Activated T-cell treated with anti-CD3 and anti-CD28 coated beads for 4 hours (primary cell): ENCODE measurements around the gene ARL4D.
"Not testable (repeated sequence)": the region's sequence is repeated elsewhere in the genome, so short reads cannot be mapped to it uniquely, and the experiment has no call there.

Experiments
- DNase-seq: peaks from one replicate; pipeline ENCODE4 v3.0.0-alpha.2; 2020

Gene ARL4D

DNA sequence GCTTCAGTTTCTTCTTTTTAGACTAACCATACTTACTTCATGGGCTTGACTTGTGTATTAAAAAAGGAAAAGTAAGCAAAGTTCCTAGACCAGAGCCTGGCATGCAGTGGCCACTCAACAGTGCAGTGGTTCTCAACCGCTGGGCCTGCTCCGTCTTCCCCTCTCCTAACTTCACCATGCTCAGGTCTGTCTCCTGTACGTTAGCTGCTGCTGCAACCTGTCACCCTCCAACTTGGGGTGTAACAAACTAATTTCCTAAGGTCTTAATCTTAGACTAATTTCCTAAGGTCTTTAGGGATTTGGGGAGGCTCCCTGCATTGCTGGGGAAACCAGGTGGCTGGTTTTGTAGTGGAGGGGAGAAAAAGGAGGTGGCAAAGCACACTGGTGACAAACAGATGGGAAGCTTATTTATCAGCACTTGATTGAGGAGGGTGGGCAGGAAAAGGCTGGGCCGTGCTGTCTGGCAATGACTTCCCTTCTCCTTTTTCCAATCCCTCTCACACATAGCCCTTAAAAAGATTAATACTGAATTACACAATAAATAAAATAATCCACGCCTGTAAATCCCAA lies 2.2 kb upstream of the ARL4D start:
- no peak for DNase-seq

DNA sequence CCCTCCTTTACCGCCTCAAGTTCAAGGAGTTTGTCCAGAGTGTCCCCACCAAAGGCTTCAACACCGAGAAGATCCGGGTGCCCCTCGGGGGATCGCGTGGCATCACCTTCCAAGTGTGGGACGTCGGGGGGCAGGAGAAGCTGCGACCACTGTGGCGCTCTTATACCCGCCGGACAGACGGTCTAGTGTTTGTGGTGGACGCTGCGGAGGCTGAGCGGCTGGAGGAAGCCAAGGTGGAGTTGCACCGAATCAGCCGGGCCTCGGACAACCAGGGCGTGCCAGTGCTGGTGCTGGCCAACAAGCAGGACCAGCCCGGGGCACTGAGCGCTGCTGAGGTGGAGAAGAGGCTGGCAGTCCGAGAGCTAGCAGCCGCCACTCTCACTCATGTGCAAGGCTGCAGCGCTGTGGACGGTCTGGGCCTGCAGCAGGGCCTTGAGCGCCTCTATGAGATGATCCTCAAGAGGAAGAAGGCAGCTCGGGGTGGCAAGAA lies 1.1 kb downstream of the ARL4D start:
- no peak for DNase-seq

DNA sequence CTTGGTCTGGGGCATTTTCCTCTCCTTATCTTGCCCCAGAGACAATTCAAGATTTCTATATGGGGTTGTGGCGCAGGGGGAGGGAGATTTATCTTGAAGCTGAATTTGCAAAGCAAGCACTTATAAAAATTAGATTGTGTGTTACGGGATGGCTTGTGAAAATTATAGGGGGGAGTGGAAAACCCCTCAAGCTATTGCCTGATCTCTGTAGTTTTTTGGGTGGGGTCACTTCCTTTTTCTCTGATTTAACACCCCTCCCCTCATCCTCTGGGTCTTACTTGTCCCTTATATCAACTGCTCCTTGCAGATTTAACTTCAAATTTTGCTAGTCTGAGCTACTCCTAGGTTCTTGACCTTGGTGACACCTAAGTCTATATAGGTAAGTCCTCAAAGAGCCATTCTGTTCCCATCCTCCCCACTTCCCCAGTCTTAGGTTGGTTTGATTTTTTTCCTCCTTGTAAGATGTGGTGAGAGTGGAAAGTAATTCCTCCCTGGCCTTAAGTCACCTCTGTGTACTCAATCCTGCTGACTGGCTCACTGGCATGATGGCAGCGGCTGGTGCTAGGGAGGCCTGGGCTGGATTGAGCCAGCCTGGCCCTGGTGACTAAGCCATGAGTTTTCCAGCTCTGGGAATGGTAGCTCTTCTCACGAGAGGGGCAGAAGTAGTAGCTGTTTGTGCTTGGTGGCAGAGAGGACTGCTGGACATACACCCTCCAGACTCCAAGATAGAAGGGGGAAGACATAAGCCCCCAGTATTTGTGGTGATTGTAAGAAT lies 2.3 kb downstream of the ARL4D start:
- no peak for DNase-seq

DNA sequence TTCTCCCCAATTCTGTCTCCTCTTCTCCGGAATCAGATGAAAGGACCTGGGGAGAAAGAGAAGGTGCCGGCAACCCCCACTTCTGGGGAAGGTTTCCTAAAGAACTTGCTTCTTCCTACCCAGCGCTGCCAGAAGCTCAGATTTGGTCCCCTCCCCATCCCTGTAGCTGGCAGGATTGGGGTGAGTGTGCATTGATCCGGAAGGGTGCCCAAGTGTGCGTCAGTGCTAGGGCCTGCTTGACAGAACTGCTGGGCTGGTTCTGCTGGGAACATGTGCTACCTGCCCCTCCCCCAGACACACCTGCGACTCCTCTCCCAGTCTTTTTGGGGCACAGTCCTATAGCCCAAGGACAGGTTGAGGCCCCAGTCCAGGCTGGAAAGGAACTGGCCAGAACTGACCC lies 3.3 kb downstream of the ARL4D start:
- no peak for DNase-seq

- DNase-seq, result no peak
Observed at GRCh38 chr17:43402567-43402966, 3.8 kb downstream of the ARL4D start.

DNA sequence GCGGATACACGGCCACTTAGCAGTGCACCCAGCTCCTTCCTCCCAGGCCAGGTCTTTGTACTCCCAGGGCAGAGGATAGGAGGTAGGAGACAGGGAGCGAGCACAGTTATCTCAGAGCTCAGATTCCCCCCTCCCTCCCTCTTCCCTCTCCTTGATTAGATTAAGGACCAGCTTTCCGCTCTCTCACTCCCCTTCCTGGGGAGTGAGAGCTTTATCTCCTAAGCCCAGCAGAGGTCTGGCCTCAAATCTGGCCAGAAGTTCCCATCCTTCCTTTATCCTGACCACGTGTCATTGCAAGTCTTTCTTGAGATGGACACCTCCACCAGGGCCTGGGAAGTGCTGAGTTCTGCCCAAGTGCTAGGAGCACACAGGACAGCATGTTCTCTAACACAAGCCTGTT lies 5.1 kb downstream of the ARL4D start:
- no peak for DNase-seq

GRCh38 chr17:43405861-43406260 lies 7.1 kb downstream of the ARL4D start:
- DNase-seq, result no peak

GRCh38 chr17:43406676-43407645 lies 8.2 kb downstream of the ARL4D start:
- no peak for DNase-seq

- DNase-seq, result no peak
Observed at GRCh38 chr17:43409131-43409530, 10.3 kb downstream of the ARL4D start.

DNA sequence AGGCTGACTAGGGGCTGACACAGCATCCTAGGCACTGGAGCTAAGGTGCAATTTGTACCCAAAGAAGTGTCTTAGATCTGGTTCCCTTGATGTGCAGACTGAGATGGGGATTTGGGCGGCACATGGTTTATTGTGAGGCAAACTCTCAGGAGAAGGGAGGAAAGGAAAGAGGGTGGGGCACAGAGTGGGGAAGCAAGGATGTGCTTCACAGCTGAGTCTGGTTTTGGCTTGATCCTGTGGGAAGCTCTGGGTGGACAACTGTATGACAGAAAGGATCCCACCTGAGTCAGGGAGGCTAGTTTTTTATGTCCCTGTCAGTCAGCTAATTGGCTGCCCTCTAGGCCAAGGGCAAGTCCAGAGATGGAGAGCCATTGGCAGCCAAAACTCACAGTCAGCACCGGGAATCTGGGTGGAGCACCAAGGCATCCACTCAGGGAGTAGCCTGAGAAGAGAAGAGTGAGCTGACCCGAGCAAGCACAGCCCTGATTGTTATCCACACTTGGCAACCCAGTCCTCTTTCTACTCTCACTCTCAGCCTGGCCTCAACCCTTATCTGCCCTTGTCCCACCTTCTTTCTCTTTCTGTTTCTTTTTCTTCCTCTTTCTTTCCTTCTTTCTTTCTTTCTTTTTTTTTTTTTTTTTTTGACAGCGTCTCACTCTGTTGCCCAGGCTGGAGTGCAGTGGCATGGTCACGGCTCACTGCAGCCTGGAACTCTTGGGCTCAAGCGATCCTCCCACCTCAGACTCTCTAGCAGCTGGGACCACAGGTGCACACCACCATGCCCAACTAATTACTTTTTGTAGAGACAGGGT lies 12.0 kb downstream of the ARL4D start:
- DNase-seq, result no peak

GRCh38 chr17:43411369-43411677 lies 12.5 kb downstream of the ARL4D start:
- no peak for DNase-seq

DNA sequence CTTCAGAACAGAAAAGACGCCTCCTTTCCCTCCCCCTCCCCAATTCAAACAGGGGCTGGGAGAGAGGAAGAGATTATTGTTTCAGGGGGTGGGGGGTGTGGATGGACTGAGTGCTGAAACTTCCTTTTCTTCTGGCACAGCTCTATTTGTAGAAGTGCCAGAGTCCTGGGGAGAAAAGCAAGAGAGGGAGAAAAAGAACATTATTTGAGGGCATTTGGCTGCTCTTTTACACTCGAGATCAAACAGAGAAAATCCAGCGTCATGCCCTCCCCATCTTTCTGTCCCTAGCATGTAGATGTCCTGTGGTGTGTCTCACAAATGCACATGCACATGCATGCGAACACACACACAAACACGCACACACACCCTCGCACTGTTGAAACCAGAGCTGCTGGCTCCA lies 13.0 kb downstream of the ARL4D start:
- DNase-seq, result no peak

DNA sequence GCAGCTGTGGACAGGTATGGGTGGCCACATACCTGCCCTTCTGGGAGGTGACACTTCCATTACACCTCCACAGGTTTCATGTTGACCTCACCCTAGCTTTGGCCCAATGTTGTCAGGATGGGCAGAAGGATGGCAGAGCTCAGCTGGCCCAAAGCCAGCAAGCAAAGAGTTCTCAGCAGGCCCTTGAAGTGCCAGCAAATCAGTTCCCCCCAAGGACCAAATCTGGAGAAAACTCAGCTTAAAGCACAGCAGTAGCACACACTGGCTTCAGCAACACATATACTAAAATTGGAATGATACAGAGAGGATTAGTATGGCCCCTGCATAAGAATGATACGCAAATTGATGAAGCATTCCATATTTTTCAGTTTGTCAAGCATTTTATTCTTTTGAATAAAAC lies 13.4 kb downstream of the ARL4D start:
- DNase-seq, result no peak

- no peak for DNase-seq
Observed at GRCh38 chr17:43416998-43417890, 18.5 kb downstream of the ARL4D start.

DNA sequence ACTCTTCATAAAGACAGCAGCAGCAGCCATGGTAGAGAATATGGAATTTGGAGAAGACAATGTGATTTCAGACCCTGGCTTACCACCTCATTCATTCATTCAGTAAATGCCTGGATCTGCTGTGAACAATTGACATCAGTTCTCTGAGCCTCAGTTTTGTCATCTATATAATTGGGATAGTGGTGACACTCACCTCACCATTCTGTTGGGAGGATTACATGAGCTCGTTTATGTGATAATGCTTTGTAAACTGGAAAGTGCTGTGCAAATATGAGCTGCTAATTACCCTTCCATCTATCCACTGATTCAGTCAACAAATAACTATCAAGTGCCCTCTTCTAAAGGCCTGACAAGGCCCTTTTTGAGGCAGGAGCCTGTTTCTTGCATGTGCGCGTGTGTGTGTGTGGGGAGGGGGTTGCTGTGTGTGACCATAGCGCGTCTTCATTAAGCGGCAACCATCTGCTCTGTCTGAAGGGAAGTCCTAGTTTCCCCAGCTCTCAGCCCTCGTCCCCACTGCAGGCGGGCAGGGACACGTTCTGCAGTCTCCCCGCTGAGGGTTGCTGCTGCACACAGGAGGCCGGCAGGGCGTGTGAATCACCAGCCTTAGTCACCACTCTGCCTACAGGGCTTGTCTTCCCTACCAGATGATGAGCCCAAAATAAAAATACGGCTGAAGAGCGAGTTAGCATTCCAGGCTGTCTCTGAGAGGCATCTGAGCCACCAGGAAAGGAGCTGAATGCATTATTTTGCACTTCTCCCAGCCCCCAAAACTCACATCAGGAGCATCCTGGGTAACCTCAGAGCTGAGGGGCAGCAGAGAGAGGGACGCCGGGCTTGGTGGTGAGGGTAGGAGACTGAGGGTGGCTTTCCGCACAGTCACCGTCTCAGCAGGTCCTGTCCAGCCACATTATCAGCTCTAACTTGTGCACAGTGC lies 19.9 kb downstream of the ARL4D start:
- DNase-seq, result no peak

DNA sequence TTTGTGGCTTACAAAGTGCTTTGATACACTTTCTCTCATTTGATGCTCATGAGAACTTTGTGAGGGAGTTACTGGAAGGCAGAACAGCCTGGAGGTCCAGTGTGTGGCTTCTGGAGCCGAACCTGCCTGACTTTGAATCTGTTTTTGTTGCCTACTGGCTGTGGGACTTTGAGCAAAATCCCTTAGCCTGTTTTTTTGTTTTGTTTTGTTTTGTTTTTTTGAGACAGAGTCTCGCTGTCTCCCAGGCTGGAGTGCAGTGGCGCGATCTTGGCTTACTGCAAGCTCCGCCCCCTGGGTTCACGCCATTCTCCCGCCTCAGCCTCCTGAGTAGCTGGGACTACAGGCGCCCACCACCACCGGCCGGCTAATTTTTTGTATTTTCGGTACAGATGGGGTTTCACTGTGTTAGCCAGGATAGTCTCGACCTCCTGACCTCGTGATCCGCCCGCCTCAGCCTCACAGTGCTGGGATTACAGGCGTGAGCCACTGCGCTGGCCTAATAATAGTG lies 20.6 kb downstream of the ARL4D start:
- DNase-seq, result not testable (repeated sequence)

DNA sequence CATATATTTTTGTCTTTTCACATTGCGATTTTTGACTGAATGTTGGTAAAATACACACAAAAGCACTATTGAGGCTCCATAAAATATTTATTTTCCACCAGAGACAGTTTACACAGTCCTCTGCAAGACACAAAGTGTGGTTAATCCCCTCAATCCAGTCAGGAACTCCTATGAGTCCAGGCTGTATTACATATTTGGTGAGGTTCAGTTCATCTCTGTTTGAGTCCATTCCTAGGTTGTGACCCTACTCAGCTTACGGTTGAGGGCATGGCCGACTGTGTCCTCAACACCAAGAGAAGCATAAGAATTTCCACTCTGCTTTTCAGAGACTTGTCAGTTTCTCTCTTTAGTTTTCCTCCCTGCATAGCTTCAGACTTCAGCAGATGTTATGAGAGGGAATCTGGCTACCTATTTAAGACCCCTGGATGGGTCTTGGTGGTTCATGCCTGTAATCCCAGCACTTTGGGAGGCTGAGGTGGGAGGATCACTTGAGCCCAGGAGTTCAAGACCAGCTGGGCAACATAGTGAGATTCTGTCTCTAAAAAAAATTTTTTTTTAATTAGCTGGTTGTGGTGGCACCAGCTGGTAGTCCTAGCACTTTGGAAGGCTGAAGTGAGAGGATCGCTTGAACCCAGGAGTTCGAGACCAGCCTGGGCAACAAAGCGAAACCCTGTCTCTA lies 25.1 kb downstream of the ARL4D start:
- DNase-seq, result no peak

DNA sequence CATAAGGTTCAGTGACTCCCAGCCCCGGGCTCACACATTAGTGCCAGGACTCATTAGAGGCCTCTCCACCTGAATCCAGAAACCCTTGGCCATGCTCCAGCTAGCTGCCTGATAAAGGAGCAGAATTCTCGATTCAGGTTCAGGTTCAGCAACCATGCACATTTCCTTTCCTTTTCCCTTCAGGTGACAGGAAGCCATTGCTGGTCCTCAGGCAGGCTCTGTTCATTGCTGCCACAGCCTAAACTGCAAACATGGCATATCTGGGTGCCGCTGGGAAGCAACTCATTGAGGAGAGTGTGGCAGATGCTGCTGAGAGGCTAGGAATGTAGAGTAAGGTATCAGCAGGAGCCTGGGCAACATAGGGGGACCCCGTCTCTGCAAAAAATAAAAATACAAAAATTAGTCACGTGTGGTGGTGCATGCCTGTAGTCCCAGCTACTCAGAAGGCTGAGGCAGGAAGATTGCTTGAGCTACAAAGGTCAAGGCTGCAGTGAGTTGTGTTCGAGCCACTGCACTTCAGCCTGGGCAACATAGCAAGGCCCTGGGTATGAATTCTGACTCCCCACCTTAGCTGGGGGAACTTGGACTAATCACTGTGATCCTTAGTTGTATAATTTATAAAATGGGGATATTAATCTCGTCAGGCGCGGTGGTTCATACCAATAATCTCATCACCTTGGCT lies 28.7 kb downstream of the ARL4D start:
- no peak for DNase-seq

- DNase-seq, result no peak
Observed at GRCh38 chr17:43428524-43428923, 29.7 kb downstream of the ARL4D start.
